SU-DHL-6 (cell line): ENCODE measurements around the gene PTRHD1.

Source experiments
- H2AFZ ChIP-seq: fragments of 200-600 bp; sonication (generic); 2 replicates; pipeline ENCODE4 v1.6.1; 2014; ENCODE audit warnings: low read depth, mild to moderate bottlenecking, moderate library complexity, mixed read lengths, antibody characterized with exemption, low read length; ENCODE audit not compliant: severe bottlenecking
- H3F3A ChIP-seq: fragments of 200-600 bp; shearing (Covaris generic); 2 replicates; pipeline ENCODE4 v1.6.0; 2016; ENCODE audit warnings: antibody characterized with exemption, mild to moderate bottlenecking; ENCODE audit not compliant: insufficient read depth
- H3K27ac ChIP-seq: fragments of 200-600 bp; sonication (generic); 2 replicates; pipeline ENCODE4 v1.5.1; 2016; ENCODE audit warnings: low read depth, mild to moderate bottlenecking, low read length, moderate library complexity, mixed read lengths
- H3K27me3 ChIP-seq: fragments of 200-600 bp; sonication (generic), shearing (Covaris generic); 2 replicates; pipeline ENCODE4 v1.6.0; 2014; ENCODE audit warnings: mild to moderate bottlenecking, low read length
- H3K36me3 ChIP-seq: fragments of 200-600 bp; sonication (generic); 2 replicates; pipeline ENCODE4 v1.6.1; 2014; ENCODE audit warnings: mild to moderate bottlenecking, low read length, mixed read lengths
- H3K4me2 ChIP-seq: fragments of 300-600, 200-600 bp; shearing (Covaris generic), sonication (generic); 2 replicates; pipeline ENCODE4 v1.6.0; 2014; ENCODE audit warnings: low read length, low read depth, mild to moderate bottlenecking; ENCODE audit not compliant: poor library complexity, severe bottlenecking
- H3K4me3 ChIP-seq: fragments of 200-600 bp; sonication (generic); 2 replicates; pipeline ENCODE4 v1.5.1; 2014; ENCODE audit warnings: antibody characterized with exemption, low read length, mild to moderate bottlenecking, mixed read lengths; ENCODE audit not compliant: insufficient read depth, poor library complexity, severe bottlenecking
- H3K79me2 ChIP-seq: fragments of 200-600 bp; sonication (generic); 2 replicates; pipeline ENCODE4 v1.6.1; 2014; ENCODE audit warnings: mild to moderate bottlenecking, low read length, moderate library complexity; ENCODE audit not compliant: insufficient read depth
- H3K9ac ChIP-seq: fragments of 200-600 bp; sonication (generic); 2 replicates; pipeline ENCODE4 v1.7.0; 2014; ENCODE audit warnings: mild to moderate bottlenecking, low read length
- H3K9me2 ChIP-seq: fragments of 200-600 bp; sonication (generic); replicated peaks from 2 replicates; pipeline ENCODE4 v1.6.1; 2014; ENCODE audit warnings: low read length; ENCODE audit not compliant: insufficient read depth
- H3K9me3 ChIP-seq: fragments of 200-600 bp; sonication (generic); 2 replicates; pipeline ENCODE4 v1.6.1; 2014; ENCODE audit warnings: low read length, mixed read lengths; ENCODE audit not compliant: insufficient read depth
- H4K20me1 ChIP-seq: fragments of 200-600 bp; sonication (generic); 2 replicates; pipeline ENCODE4 v1.6.1; 2014; ENCODE audit warnings: low read depth, mild to moderate bottlenecking, antibody characterized with exemption, low read length, moderate library complexity, mixed read lengths
- EZH2phosphoT487 ChIP-seq: fragments of 200-600 bp; sonication (generic), shearing (Covaris generic); conservative IDR thresholded peaks from 2 replicates; pipeline ENCODE4 v1.6.1; 2018; ENCODE audit warnings: mild to moderate bottlenecking, antibody characterized with exemption, low read length, moderate library complexity, mixed read lengths
- TF ChIP-seq, protein P1 (sequence below): fragments of 200-600 bp; sonication (generic); IDR thresholded peaks from one replicate; pipeline ENCODE4 v1.5.1; 2017; ENCODE audit warnings: antibody characterized with exemption, mild to moderate bottlenecking, low read length, moderate library complexity; ENCODE audit not compliant: insufficient read depth, poor library complexity, severe bottlenecking

Gene PTRHD1

GRCh38 chr2:24762518-24762917 is 30.7 kb downstream of the PTRHD1 start:
- no peak overlapping the region for H3K4me2 ChIP-seq
- no peaks in the 10 kb centered on the region for H3K9me2 ChIP-seq
- TF ChIP-seq EZH2phosphoT487 = no peak
- TF ChIP-seq, protein P1, sequence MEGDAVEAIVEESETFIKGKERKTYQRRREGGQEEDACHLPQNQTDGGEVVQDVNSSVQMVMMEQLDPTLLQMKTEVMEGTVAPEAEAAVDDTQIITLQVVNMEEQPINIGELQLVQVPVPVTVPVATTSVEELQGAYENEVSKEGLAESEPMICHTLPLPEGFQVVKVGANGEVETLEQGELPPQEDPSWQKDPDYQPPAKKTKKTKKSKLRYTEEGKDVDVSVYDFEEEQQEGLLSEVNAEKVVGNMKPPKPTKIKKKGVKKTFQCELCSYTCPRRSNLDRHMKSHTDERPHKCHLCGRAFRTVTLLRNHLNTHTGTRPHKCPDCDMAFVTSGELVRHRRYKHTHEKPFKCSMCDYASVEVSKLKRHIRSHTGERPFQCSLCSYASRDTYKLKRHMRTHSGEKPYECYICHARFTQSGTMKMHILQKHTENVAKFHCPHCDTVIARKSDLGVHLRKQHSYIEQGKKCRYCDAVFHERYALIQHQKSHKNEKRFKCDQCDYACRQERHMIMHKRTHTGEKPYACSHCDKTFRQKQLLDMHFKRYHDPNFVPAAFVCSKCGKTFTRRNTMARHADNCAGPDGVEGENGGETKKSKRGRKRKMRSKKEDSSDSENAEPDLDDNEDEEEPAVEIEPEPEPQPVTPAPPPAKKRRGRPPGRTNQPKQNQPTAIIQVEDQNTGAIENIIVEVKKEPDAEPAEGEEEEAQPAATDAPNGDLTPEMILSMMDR = no peak
- H3K9me3 ChIP-seq = no peaks in the 10 kb centered on the region
- no peak overlapping the region for H3K27ac ChIP-seq
- no peaks in the 10 kb centered on the region for H4K20me1 ChIP-seq
- no peaks in the 10 kb centered on the region for H3K79me2 ChIP-seq
- no peak overlapping the region for H2AFZ ChIP-seq
- no peak overlapping the region for H3K4me3 ChIP-seq
- no peak overlapping the region for H3K9ac ChIP-seq
- no peaks in the 10 kb centered on the region for H3K36me3 ChIP-seq
- H3K27me3 ChIP-seq = no peaks in the 10 kb centered on the region
- H3F3A ChIP-seq = no peaks in the 10 kb centered on the region

- H3K79me2 ChIP-seq = no peaks in the 10 kb centered on the region
These were observed 31.3 kb downstream of the PTRHD1 start for GRCh38 chr2:24761866-24762265.

DNA sequence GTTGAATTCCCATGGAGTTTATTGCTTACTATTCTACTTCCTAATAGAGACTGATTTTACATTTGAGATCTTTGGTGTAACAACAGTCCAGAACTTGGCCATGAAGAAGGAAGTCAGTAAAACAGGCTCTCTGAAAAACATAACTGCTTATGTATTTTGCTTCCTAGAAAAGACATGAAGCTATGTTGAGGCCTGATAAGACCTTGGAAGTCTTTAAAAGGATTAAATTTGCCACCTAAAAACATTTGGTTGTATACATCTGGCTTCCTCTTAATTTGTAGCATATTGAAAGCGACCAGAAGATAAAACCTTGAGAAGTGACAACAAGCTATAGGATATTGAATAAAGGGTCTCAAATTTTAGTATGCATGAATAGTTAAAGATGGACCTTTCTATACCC is 36.4 kb downstream of the PTRHD1 start:
- Histone ChIP-seq H3K36me3 (no peaks in the 10 kb centered on the region), H3K9me3 (no peaks in the 10 kb centered on the region), H3K27me3 (no peaks in the 10 kb centered on the region), H3K9ac (no peak overlapping the region), H3K27ac (no peak overlapping the region), H3K79me2 (no peaks in the 10 kb centered on the region), H3K4me3 (no peak overlapping the region), H3K9me2 (no peaks in the 10 kb centered on the region), H3K4me2 (no peak overlapping the region), H4K20me1 (no peaks in the 10 kb centered on the region), H2AFZ (no peak overlapping the region), H3F3A (no peaks in the 10 kb centered on the region)
- TF ChIP-seq, protein P1 = no peak
- no peak for TF ChIP-seq EZH2phosphoT487

More at GRCh38 chr2:24761866-24762265, 31.3 kb downstream of the PTRHD1 start:
- no peak overlapping the region for H3K4me3 ChIP-seq
- no peak overlapping the region for H3K4me2 ChIP-seq
- TF ChIP-seq EZH2phosphoT487 = no peak
- TF ChIP-seq, protein P1 = no peak
- no peaks in the 10 kb centered on the region for H3K9me2 ChIP-seq
- H3K27me3 ChIP-seq = no peaks in the 10 kb centered on the region
- H4K20me1 ChIP-seq = no peaks in the 10 kb centered on the region
- H3K36me3 ChIP-seq = no peaks in the 10 kb centered on the region
- no peak overlapping the region for H3K27ac ChIP-seq
- H3K9ac ChIP-seq = no peak overlapping the region
- no peaks in the 10 kb centered on the region for H3K9me3 ChIP-seq
- H3F3A ChIP-seq = no peaks in the 10 kb centered on the region
- no peak overlapping the region for H2AFZ ChIP-seq
